Measurements from ENCODE around the gene GAPDHS. TPM values are rescaled to one million over a fixed set of nuclear protein-coding genes. Genes with fewer than 3 reads are reported as not detected.

GAPDHS gene
- polyA plus RNA-seq, 1 donor = not detected

GRCh38 chr19:35556846-35557538, 23.7 kb downstream of the GAPDHS start:
- no peak for DNase-seq (ENCODE audit: low read depth)

GRCh38 chr19:35557539-35558399, 24.5 kb downstream of the GAPDHS start:
- DNase-seq (ENCODE audit: low read depth) = no peak

GRCh38 chr19:35558400-35559280, 25.4 kb downstream of the GAPDHS start:
- no peak for DNase-seq (ENCODE audit: low read depth)

GRCh38 chr19:35559281-35559659, 26.0 kb downstream of the GAPDHS start:
- no peak for DNase-seq (ENCODE audit: low read depth)

GRCh38 chr19:35559781-35560180, 26.5 kb downstream of the GAPDHS start:
- no peak for DNase-seq (ENCODE audit: low read depth)

GRCh38 chr19:35560271-35560670, 27.0 kb downstream of the GAPDHS start:
- DNase-seq (ENCODE audit: low read depth) = no peak

- DNase-seq (ENCODE audit: low read depth) = no peak
These were observed 27.4 kb downstream of the GAPDHS start for GRCh38 chr19:35560677-35561076.

GRCh38 chr19:35561436-35561835, 28.2 kb downstream of the GAPDHS start:
- DNase-seq (ENCODE audit: low read depth) = no peak

- DNase-seq (ENCODE audit: low read depth) = no peak
These were observed 29.1 kb downstream of the GAPDHS start for GRCh38 chr19:35562336-35562735.

GRCh38 chr19:35562776-35563175, 29.5 kb downstream of the GAPDHS start:
- DNase-seq (ENCODE audit: low read depth) = no peak

GRCh38 chr19:35563207-35563829, 30.1 kb downstream of the GAPDHS start, which contains the start of gene ATP4A:
ATP4A (minus strand) TSS chr19:35563658; CDS start chr19:35563629, 29 bp downstream.
- DNase-seq (ENCODE audit: low read depth) = no peak

GRCh38 chr19:35565016-35565856, 32.0 kb downstream of the GAPDHS start:
- DNase-seq (ENCODE audit: low read depth) = no peak

- DNase-seq (ENCODE audit: low read depth) = no peak
These were observed 33.5 kb downstream of the GAPDHS start for GRCh38 chr19:35566738-35567137.

- no peak for DNase-seq (ENCODE audit: low read depth)
These were observed 36.1 kb downstream of the GAPDHS start for GRCh38 chr19:35569281-35569781.

GRCh38 chr19:35571406-35571965, 38.2 kb downstream of the GAPDHS start:
- no peak for DNase-seq (ENCODE audit: low read depth)

- no peak for DNase-seq (ENCODE audit: low read depth)
These were observed 44.7 kb downstream of the GAPDHS start for GRCh38 chr19:35577918-35578317.

- no peak for DNase-seq (ENCODE audit: low read depth)
These were observed 45.5 kb downstream of the GAPDHS start for GRCh38 chr19:35578707-35579106.

GRCh38 chr19:35582760-35583159, 49.5 kb downstream of the GAPDHS start:
- no peak for DNase-seq (ENCODE audit: low read depth)

- DNase-seq (ENCODE audit: low read depth) = no peak
These were observed 52.6 kb downstream of the GAPDHS start, which contains the start of gene PMIS2 for GRCh38 chr19:35585848-35586247. PMIS2 (plus strand) TSS chr19:35586173; CDS start chr19:35586260, 87 bp downstream.

- DNase-seq (ENCODE audit: low read depth) = no peak
These were observed 54.1 kb downstream of the GAPDHS start for GRCh38 chr19:35587321-35587720.

Measured in forelimb muscle (tissue), 1 donor.